Fibroblast of lung (primary cell): Measurements from ENCODE around the gene THRAP3. TPM values are rescaled to one million over a fixed set of nuclear protein-coding genes. Genes with fewer than 3 reads are reported as not detected.

Experiments
- DNase-seq, 2 donors: peaks; one replicate each; pipeline versions ENCODE4 v3.0.0 to v3.0.0-alpha.2; 2010; ENCODE audit warnings: low read depth in 2 of 2
- H2AFZ ChIP-seq: 2 replicates; pipeline ENCODE4 v1.5.1; 2012; ENCODE audit warnings: low read length, control low read depth, inconsistent platforms
- H3K27ac ChIP-seq: 2 replicates; pipeline ENCODE4 v1.5.1; 2011; ENCODE audit warnings: low read length, control low read depth; ENCODE audit not compliant: insufficient read depth
- H3K27me3 ChIP-seq: 2 replicates; pipeline ENCODE4 v1.5.1; 2011; ENCODE audit warnings: mild to moderate bottlenecking, low read length; ENCODE audit not compliant: control insufficient read depth, insufficient read depth
- H3K36me3 ChIP-seq: 2 replicates; pipeline ENCODE4 v1.5.1; 2011; ENCODE audit warnings: low read length; ENCODE audit not compliant: control insufficient read depth, insufficient read depth
- H3K4me1 ChIP-seq: 2 replicates; pipeline ENCODE4 v1.5.1; 2011; ENCODE audit warnings: low read length; ENCODE audit not compliant: control insufficient read depth, insufficient read depth; ENCODE audit errors: extremely low read depth
- H3K4me2 ChIP-seq: 2 replicates; pipeline ENCODE4 v1.5.1; 2011; ENCODE audit warnings: low read length, control low read depth; ENCODE audit not compliant: insufficient read depth; ENCODE audit errors: extremely low read depth
- H3K4me3 ChIP-seq, 4 experiments: fragments of 200-600 bp in 1 of 4; sonication (generic) in 1 of 4; replicated peaks in 1 of 4; 2 replicates each; pipeline ENCODE4 v1.5.1; 2011 to 2016; ENCODE audit warnings: low read length in 4 of 4, low read depth in 3 of 4, mild to moderate bottlenecking in 3 of 4, control low read depth in 2 of 4, inconsistent platforms in 1 of 4, mixed read lengths in 1 of 4; ENCODE audit not compliant: insufficient read depth in 1 of 4; ENCODE audit errors: control extremely low read depth in 1 of 4
- H3K79me2 ChIP-seq: 2 replicates; pipeline ENCODE4 v1.5.1; 2012; ENCODE audit warnings: mild to moderate bottlenecking, low read length, inconsistent platforms; ENCODE audit not compliant: control insufficient read depth, insufficient read depth
- H3K9ac ChIP-seq: 2 replicates; pipeline ENCODE4 v1.5.1; 2011; ENCODE audit warnings: mild to moderate bottlenecking, low read length, control low read depth; ENCODE audit not compliant: insufficient read depth
- H3K9me3 ChIP-seq: 2 replicates; pipeline ENCODE4 v1.5.1; 2012; ENCODE audit warnings: low read depth, low read length; ENCODE audit not compliant: control insufficient read depth, insufficient read depth
- H4K20me1 ChIP-seq: 2 replicates; pipeline ENCODE4 v1.5.1; 2011; ENCODE audit warnings: low read length; ENCODE audit not compliant: control insufficient read depth, insufficient read depth; ENCODE audit errors: extremely low read depth
- CTCF ChIP-seq, 2 donors: IDR thresholded peaks in 1 of 2; conservative IDR thresholded peaks in 1 of 2; 1 replicate in 1 of 2; 2 replicates in 1 of 2; pipeline ENCODE4 v1.5.1; 2011 to 2012; ENCODE audit warnings: low read length in 2 of 2, control low read depth in 1 of 2, inconsistent platforms in 1 of 2, low read depth in 1 of 2, mild to moderate bottlenecking in 1 of 2
- EZH2 ChIP-seq: IDR thresholded peaks from 2 replicates; pipeline ENCODE4 v1.5.1; 2012; ENCODE audit warnings: low read length, control low read depth, mild to moderate bottlenecking; ENCODE audit errors: missing control alignments
- polyA plus RNA-seq, 2 donors: library from polyadenylated mRNA; depleted of rRNA in 1 of 2; stranded (reverse) in 1 of 2; unstranded in 1 of 2; fragments of >200 nt; gene quantifications; 2 replicates each; pipeline ENCODE4 v1.2.1, GENCODE V29; 2011 to 2012; ENCODE audit warnings: missing spikeins in 1 of 2
- total RNA-seq: library from RNA; depleted of rRNA; stranded (reverse); fragments of >200 nt; gene quantifications from 2 replicates; pipeline ENCODE4 v1.2.1, GENCODE V29; 2014

The THRAP3 gene
- total and polyA plus RNA-seq, 2 donors (not counting 1 experiment from before 2014, with no cell fraction given) = 92.5 to 97.5 TPM

- DNase-seq = no peak
- Histone ChIP-seq H3K4me3 (no peak overlapping the region), H3K4me2 (no peak overlapping the region), H3K4me1 (peaks cover 13% of the 10 kb centered on the region), H3K27ac (no peak overlapping the region), H3K79me2 (no peaks in the 10 kb centered on the region), H3K36me3 (peaks cover 31% of the 10 kb centered on the region), H3K9ac (no peak overlapping the region), H4K20me1 (no peaks in the 10 kb centered on the region), H3K9me3 (no peaks in the 10 kb centered on the region), H3K27me3 (no peaks in the 10 kb centered on the region), H2AFZ (no peak overlapping the region)
- no peak for TF ChIP-seq CTCF (conservative IDR thresholded peaks at IDR 0.05 in 1 of 2, IDR thresholded peaks at IDR 0.05 in 1 of 2; ENCODE audit: low read depth in 1 of 2, low read length in 2 of 2)
- no peak for TF ChIP-seq EZH2
Measured at GRCh38 chr1:36341626-36342320, 117.5 kb downstream of the THRAP3 start.

GRCh38 chr1:36342426-36343185 is 118.4 kb downstream of the THRAP3 start:
- Histone ChIP-seq H3K79me2 (no peaks in the 10 kb centered on the region), H3K36me3 (peaks cover 36% of the 10 kb centered on the region)

More at GRCh38 chr1:36342426-36343185, 118.4 kb downstream of the THRAP3 start:
- no peaks in the 10 kb centered on the region for H4K20me1 ChIP-seq
- TF ChIP-seq EZH2 = no peak
- peak; percentile 58 for TF ChIP-seq CTCF (conservative IDR thresholded peaks at IDR 0.05 in 1 of 2, IDR thresholded peaks at IDR 0.05 in 1 of 2; ENCODE audit: low read depth in 1 of 2, low read length in 2 of 2)
- H3K4me2 ChIP-seq = peak overlapping the region; percentile 19
- DNase-seq = peak; percentile 59 to 67
- no peak overlapping the region for H2AFZ ChIP-seq
- H3K27me3 ChIP-seq = no peaks in the 10 kb centered on the region
- no peaks in the 10 kb centered on the region for H3K9me3 ChIP-seq
- H3K4me1 ChIP-seq = peaks cover 13% of the 10 kb centered on the region
- H3K9ac ChIP-seq = peak overlapping the region; percentile 40
- peak overlapping the region; percentile 74 for H3K27ac ChIP-seq
- H3K4me3 ChIP-seq = no peak overlapping the region
